ENCODE measurements around the gene POM121L12. TPM values are rescaled to one million over a fixed set of nuclear protein-coding genes. Genes with fewer than 3 reads are reported as not detected.

POM121L12 gene
- total and polyA plus RNA-seq, 2 donors (not counting 1 experiment from before 2014, with no cell fraction given), result not detected

- H3K4me1 Mint-ChIP-seq, result no peaks in the 10 kb centered on the region
- Histone ChIP-seq H3K9me3 (ENCODE audit: control extremely low read depth in 1 of 3, control insufficient read depth in 2 of 3, insufficient read depth in 1 of 3, low read length in 2 of 3) (peaks cover 0 to 4% (median 0%) of the 10 kb centered on the region in 3 donors), H3K9ac (ENCODE audit: low read length) (no peak overlapping the region), H3K27me3 (replicated peaks in 1 of 4; ENCODE audit: control extremely low read depth in 1 of 4, control insufficient read depth in 3 of 4, insufficient read depth in 4 of 4, low read length in 3 of 4) (no peaks in the 10 kb centered on the region), H3K79me2 (ENCODE audit: control insufficient read depth, insufficient read depth, low read length) (no peaks in the 10 kb centered on the region), H4K20me1 (ENCODE audit: control insufficient read depth, insufficient read depth, low read length, poor library complexity, severe bottlenecking) (no peaks in the 10 kb centered on the region), H3K4me2 (replicated peaks; ENCODE audit: low read depth, low read length, poor library complexity, severe bottlenecking) (no peak overlapping the region), H3K36me3 (replicated peaks in 1 of 2; ENCODE audit: control extremely low read depth in 1 of 2, control insufficient read depth in 1 of 2, extremely low read depth in 1 of 2, insufficient read depth in 2 of 2, low read length in 1 of 2) (no peaks in the 10 kb centered on the region), H3K27ac (ENCODE audit: low read length in 2 of 2) (no peak overlapping the region), H2AFZ (ENCODE audit: insufficient read depth, low read depth, low read length, poor library complexity, severe bottlenecking) (no peak overlapping the region), H3K4me3 (ENCODE audit: control extremely low read depth in 1 of 5, extremely low read depth in 1 of 5, insufficient read depth in 1 of 5, low read depth in 2 of 5, low read length in 4 of 5) (no peak overlapping the region), H3K4me1 (ENCODE audit: control insufficient read depth in 2 of 2, insufficient read depth in 2 of 2, low read length in 2 of 2) (no peaks in the 10 kb centered on the region)
- no peaks in the 10 kb centered on the region for H3K27me3 Mint-ChIP-seq
- WGBS (ENCODE audit: insufficient coverage), result no CpG with 5 or more reads among the region's 4 CpGs
- intact Hi-C loops (cut with micrococcal nuclease), result no loop called here
- TF ChIP-seq EZH2 (IDR thresholded peaks at IDR 0.05; ENCODE audit: borderline replicate concordance, insufficient read depth, low read depth, low read length, poor library complexity, severe bottlenecking), result no peak
- TF ChIP-seq CTCF (IDR thresholded peaks at IDR 0.05), result no peak
- ChIA-PET CTCF (no interaction called here), POLR2A (no interaction called here)
- H3K4me3 Mint-ChIP-seq, result no peak overlapping the region
- no peak overlapping the region for H3K27ac Mint-ChIP-seq
- ATAC-seq (ENCODE audit: low read depth) (no peak), DNase-seq (no peak)
- H3K9me3 Mint-ChIP-seq (ENCODE audit: insufficient read depth), result peaks cover 4% of the 10 kb centered on the region
Measured at GRCh38 chr7:52992479-52993162, 42.8 kb upstream of the POM121L12 start.

GRCh38 chr7:52995676-52996075, 39.8 kb upstream of the POM121L12 start:
- H3K4me2 ChIP-seq (replicated peaks; ENCODE audit: low read depth, low read length, poor library complexity, severe bottlenecking), result no peak overlapping the region
- no peaks in the 10 kb centered on the region for H4K20me1 ChIP-seq (ENCODE audit: control insufficient read depth, insufficient read depth, low read length, poor library complexity, severe bottlenecking)
- ChIA-PET CTCF (no interaction called here), POLR2A (no interaction called here)
- no peak for ATAC-seq (ENCODE audit: low read depth)
- no peaks in the 10 kb centered on the region for H3K9me3 ChIP-seq (ENCODE audit: control extremely low read depth in 1 of 3, control insufficient read depth in 2 of 3, insufficient read depth in 1 of 3, low read length in 2 of 3)
- no peaks in the 10 kb centered on the region for H3K79me2 ChIP-seq (ENCODE audit: control insufficient read depth, insufficient read depth, low read length)
- no peaks in the 10 kb centered on the region for H3K4me1 ChIP-seq (ENCODE audit: control insufficient read depth in 2 of 2, insufficient read depth in 2 of 2, low read length in 2 of 2)
- H3K36me3 ChIP-seq (replicated peaks in 1 of 2; ENCODE audit: control extremely low read depth in 1 of 2, control insufficient read depth in 1 of 2, extremely low read depth in 1 of 2, insufficient read depth in 2 of 2, low read length in 1 of 2), result no peaks in the 10 kb centered on the region
- no peak overlapping the region for H3K27ac Mint-ChIP-seq
- no peak for DNase-seq
- no peaks in the 10 kb centered on the region for H3K27me3 ChIP-seq (replicated peaks in 1 of 4; ENCODE audit: control extremely low read depth in 1 of 4, control insufficient read depth in 3 of 4, insufficient read depth in 4 of 4, low read length in 3 of 4)
- no peak overlapping the region for H3K27ac ChIP-seq (ENCODE audit: low read length in 2 of 2)
- no CpG with 5 or more reads among the region's 1 CpG for WGBS (ENCODE audit: insufficient coverage)
- H3K27me3 Mint-ChIP-seq, result no peaks in the 10 kb centered on the region
- intact Hi-C loops (cut with micrococcal nuclease), result no loop called here
- no peak overlapping the region for H3K4me3 Mint-ChIP-seq
- no peak overlapping the region for H3K4me3 ChIP-seq (ENCODE audit: control extremely low read depth in 1 of 5, extremely low read depth in 1 of 5, insufficient read depth in 1 of 5, low read depth in 2 of 5, low read length in 4 of 5)
- TF ChIP-seq CTCF (IDR thresholded peaks at IDR 0.05) (no peak), EZH2 (IDR thresholded peaks at IDR 0.05; ENCODE audit: borderline replicate concordance, insufficient read depth, low read depth, low read length, poor library complexity, severe bottlenecking) (no peak)
- peaks cover 2% of the 10 kb centered on the region for H3K9me3 Mint-ChIP-seq (ENCODE audit: insufficient read depth)
- no peak overlapping the region for H2AFZ ChIP-seq (ENCODE audit: insufficient read depth, low read depth, low read length, poor library complexity, severe bottlenecking)
- no peaks in the 10 kb centered on the region for H3K4me1 Mint-ChIP-seq
- H3K9ac ChIP-seq (ENCODE audit: low read length), result no peak overlapping the region

All from B cell (primary cell).